ENCODE data around the gene SUSD2.

- TF ChIP-seq EGR1 (IDR thresholded peaks at IDR 0.05; ENCODE audit: low read depth in 2 of 2) (no peak), GABPA (IDR thresholded peaks at IDR 0.05 in 1 of 2, conservative IDR thresholded peaks at IDR 0.05 in 1 of 2) (no peak)
- TF ChIP-seq, protein P1, sequence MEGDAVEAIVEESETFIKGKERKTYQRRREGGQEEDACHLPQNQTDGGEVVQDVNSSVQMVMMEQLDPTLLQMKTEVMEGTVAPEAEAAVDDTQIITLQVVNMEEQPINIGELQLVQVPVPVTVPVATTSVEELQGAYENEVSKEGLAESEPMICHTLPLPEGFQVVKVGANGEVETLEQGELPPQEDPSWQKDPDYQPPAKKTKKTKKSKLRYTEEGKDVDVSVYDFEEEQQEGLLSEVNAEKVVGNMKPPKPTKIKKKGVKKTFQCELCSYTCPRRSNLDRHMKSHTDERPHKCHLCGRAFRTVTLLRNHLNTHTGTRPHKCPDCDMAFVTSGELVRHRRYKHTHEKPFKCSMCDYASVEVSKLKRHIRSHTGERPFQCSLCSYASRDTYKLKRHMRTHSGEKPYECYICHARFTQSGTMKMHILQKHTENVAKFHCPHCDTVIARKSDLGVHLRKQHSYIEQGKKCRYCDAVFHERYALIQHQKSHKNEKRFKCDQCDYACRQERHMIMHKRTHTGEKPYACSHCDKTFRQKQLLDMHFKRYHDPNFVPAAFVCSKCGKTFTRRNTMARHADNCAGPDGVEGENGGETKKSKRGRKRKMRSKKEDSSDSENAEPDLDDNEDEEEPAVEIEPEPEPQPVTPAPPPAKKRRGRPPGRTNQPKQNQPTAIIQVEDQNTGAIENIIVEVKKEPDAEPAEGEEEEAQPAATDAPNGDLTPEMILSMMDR (IDR thresholded peaks at IDR 0.05; ENCODE audit: low read depth, low read length, missing input control) = no peak
Observed at GRCh38 chr22:24217384-24217783, 36.1 kb downstream of the SUSD2 start.
